SK-N-SH treated with all-trans-retinoic acid at 6 μM for 48 hours (cell line): ENCODE data around the gene SETD3.

ENCODE experiments used
- OSR1 ChIP-seq: fragments of 250-450 bp; sonication (Bioruptor Pico); IDR thresholded peaks from 2 replicates; pipeline ENCODE4 v1.8.0; 2022; ENCODE audit warnings: moderate library complexity, mild to moderate bottlenecking, inconsistent platforms
- ZNF70 ChIP-seq: fragments of 450-650 bp; formaldehyde crosslinking; IDR thresholded peaks from 2 replicates; pipeline ENCODE4 v1.5.0; 2020; ENCODE audit warnings: mild to moderate bottlenecking, moderate library complexity

DNA sequence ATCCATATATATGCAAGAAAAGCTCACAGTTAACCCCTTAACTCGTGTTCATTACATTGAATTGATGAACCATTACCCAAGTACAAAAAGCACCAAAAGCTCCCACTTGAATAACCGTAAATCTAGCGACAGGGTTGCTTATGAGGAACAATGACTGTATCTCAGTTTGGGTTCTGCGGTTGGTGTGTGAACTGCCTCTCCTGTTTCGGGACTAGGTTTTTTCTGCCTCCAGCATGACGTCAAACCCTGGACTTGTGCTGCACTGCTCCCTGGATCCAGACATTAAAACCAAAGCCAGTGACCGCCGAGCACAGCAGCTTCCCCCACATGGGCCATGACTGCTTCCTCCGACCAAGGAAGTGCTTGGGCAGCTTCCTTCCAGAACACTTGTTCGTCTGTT is 77.7 kb downstream of the SETD3 start:
- TF ChIP-seq OSR1 (CRISPR knock-in tag) (no peak), ZNF70 (CRISPR knock-in tag) (no peak)
